Mesendoderm (in vitro differentiated cells): ENCODE measurements around the gene TMEM200A.

ENCODE experiments used
- DNase-seq: peaks from one replicate; pipeline ENCODE4 v3.0.0; 2013
- H2AK5ac ChIP-seq: 2 replicates; pipeline ENCODE4 v1.6.1; 2013; ENCODE audit warnings: low read length, inconsistent platforms
- H2BK120ac ChIP-seq: 2 replicates; pipeline ENCODE4 v1.6.1; 2013; ENCODE audit warnings: low read depth, mild to moderate bottlenecking, low read length, moderate library complexity, mixed read lengths
- H2BK15ac ChIP-seq: replicated peaks from 2 replicates; pipeline ENCODE4 v1.6.1; 2013; ENCODE audit warnings: low read depth, mild to moderate bottlenecking, moderate library complexity
- H2BK5ac ChIP-seq: 2 replicates; pipeline ENCODE4 v1.6.1; 2013; ENCODE audit warnings: low read length, inconsistent platforms
- H3K18ac ChIP-seq: 2 replicates; pipeline ENCODE4 v1.6.1; 2013; ENCODE audit warnings: mild to moderate bottlenecking, low read length, mixed read lengths
- H3K23ac ChIP-seq: one replicate; pipeline ENCODE4 v1.6.1; 2013; ENCODE audit warnings: low read length
- H3K27ac ChIP-seq: 2 replicates; pipeline ENCODE4 v1.5.1; 2013; ENCODE audit warnings: low read depth, mild to moderate bottlenecking, inconsistent platforms, low read length, moderate library complexity
- H3K27me3 ChIP-seq: 2 replicates; pipeline ENCODE4 v1.6.1; 2013; ENCODE audit warnings: low read length, control low read depth, mild to moderate bottlenecking, inconsistent platforms; ENCODE audit not compliant: insufficient read depth, poor library complexity
- H3K36me3 ChIP-seq: 2 replicates; pipeline ENCODE4 v1.6.1; 2013; ENCODE audit warnings: low read length, inconsistent platforms; ENCODE audit not compliant: control insufficient read depth, insufficient read depth
- H3K4ac ChIP-seq: one replicate; pipeline ENCODE4 v1.6.1; 2013; ENCODE audit warnings: low read depth, mild to moderate bottlenecking, low read length, moderate library complexity
- H3K4me1 ChIP-seq: 2 replicates; pipeline ENCODE4 v1.6.1; 2013; ENCODE audit warnings: low read depth, low read length, inconsistent platforms; ENCODE audit not compliant: control insufficient read depth
- H3K4me2 ChIP-seq: 2 replicates; pipeline ENCODE4 v1.6.1; 2013; ENCODE audit warnings: low read length
- H3K4me3 ChIP-seq: 2 replicates; pipeline ENCODE4 v1.5.1; 2013; ENCODE audit warnings: mild to moderate bottlenecking, low read length
- H3K56ac ChIP-seq: one replicate; pipeline ENCODE4 v1.6.1; 2013; ENCODE audit warnings: low read length
- H3K79me1 ChIP-seq: 2 replicates; pipeline ENCODE4 v1.6.1; 2013; ENCODE audit warnings: low read length, inconsistent platforms
- H3K79me2 ChIP-seq: 2 replicates; pipeline ENCODE4 v1.6.1; 2013; ENCODE audit warnings: mild to moderate bottlenecking, low read length; ENCODE audit not compliant: control insufficient read depth, insufficient read depth
- H3K9ac ChIP-seq: 2 replicates; pipeline ENCODE4 v1.6.1; 2013; ENCODE audit warnings: low read length, inconsistent platforms
- H4K5ac ChIP-seq: one replicate; pipeline ENCODE4 v1.6.1; 2013; ENCODE audit warnings: low read length
- H4K8ac ChIP-seq: one replicate; pipeline ENCODE4 v1.6.1; 2013; ENCODE audit warnings: low read depth, mild to moderate bottlenecking, control low read depth, low read length, moderate library complexity
- WGBS: extraction: QIAGEN DNeasy Blood & Tissue Kit; methylation state at CpG from one replicate; pipeline ENCODE4 v1.1.7; 2013; ENCODE audit warnings: low lambda C conversion rate, missing lambda C conversion rate; ENCODE audit not compliant: insufficient coverage; ENCODE audit errors: extremely low coverage; 5-methylcytosine and 5-hydroxymethylcytosine counted together

The TMEM200A gene

GRCh38 chr6:130412556-130413290, 46.9 kb downstream of the TMEM200A start:
- no peaks in the 10 kb centered on the region for H3K27me3 ChIP-seq
- no peaks in the 10 kb centered on the region for H3K79me2 ChIP-seq
- H2BK120ac ChIP-seq, result no peak overlapping the region
- no peaks in the 10 kb centered on the region for H3K79me1 ChIP-seq
- WGBS, result no CpG with 5 or more reads among the region's 1 CpG
- no peak overlapping the region for H3K4me2 ChIP-seq
- no peak overlapping the region for H3K4me3 ChIP-seq
- no peaks in the 10 kb centered on the region for H3K4me1 ChIP-seq
- H2AK5ac ChIP-seq, result no peak overlapping the region
- no peak overlapping the region for H3K4ac ChIP-seq
- no peak overlapping the region for H4K8ac ChIP-seq
- no peak overlapping the region for H3K18ac ChIP-seq
- no peak overlapping the region for H2BK15ac ChIP-seq
- H3K36me3 ChIP-seq, result no peaks in the 10 kb centered on the region
- H4K5ac ChIP-seq, result no peak overlapping the region
- no peak overlapping the region for H3K9ac ChIP-seq
- no peak overlapping the region for H3K56ac ChIP-seq
- no peak overlapping the region for H3K27ac ChIP-seq
- no peak overlapping the region for H3K23ac ChIP-seq
- no peak for DNase-seq
- H2BK5ac ChIP-seq, result no peak overlapping the region

- Histone ChIP-seq H3K4me1 (no peaks in the 10 kb centered on the region), H3K36me3 (no peaks in the 10 kb centered on the region), H3K4ac (no peak overlapping the region), H4K8ac (no peak overlapping the region), H3K4me2 (no peak overlapping the region), H3K9ac (no peak overlapping the region), H3K79me1 (no peaks in the 10 kb centered on the region), H2BK120ac (no peak overlapping the region), H3K18ac (no peak overlapping the region), H3K23ac (no peak overlapping the region), H3K79me2 (no peaks in the 10 kb centered on the region), H2BK5ac (no peak overlapping the region), H3K56ac (no peak overlapping the region), H2BK15ac (no peak overlapping the region), H4K5ac (no peak overlapping the region), H3K27me3 (no peaks in the 10 kb centered on the region), H2AK5ac (no peak overlapping the region), H3K4me3 (no peak overlapping the region), H3K27ac (no peak overlapping the region)
- DNase-seq, result no peak
Observed at GRCh38 chr6:130417951-130418350, 52.1 kb downstream of the TMEM200A start.

DNA sequence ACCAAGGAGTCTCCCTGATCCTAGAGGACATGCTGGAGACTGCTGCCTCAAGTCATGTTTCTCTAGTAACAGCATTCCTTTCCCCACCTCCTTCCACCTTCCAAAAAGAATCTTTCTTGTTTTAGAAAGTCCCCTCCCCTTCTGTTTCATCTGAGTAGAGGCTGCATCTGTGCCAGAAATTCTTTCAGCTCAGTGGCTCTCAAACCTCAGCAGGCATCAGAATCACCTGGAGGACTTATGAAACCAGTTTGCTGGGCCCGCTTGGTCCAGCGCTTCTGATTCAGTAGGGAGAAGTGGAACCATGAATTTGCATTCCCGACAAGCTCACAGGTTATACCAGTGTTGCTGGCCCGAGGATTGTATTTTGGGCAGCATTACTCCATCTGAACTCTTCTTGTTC, 55.1 kb downstream of the TMEM200A start:
- Histone ChIP-seq H4K8ac (no peak overlapping the region), H3K79me1 (no peaks in the 10 kb centered on the region), H3K18ac (no peak overlapping the region), H3K27ac (no peak overlapping the region), H3K56ac (no peak overlapping the region), H2BK15ac (no peak overlapping the region), H2AK5ac (no peak overlapping the region), H3K9ac (no peak overlapping the region), H3K4me1 (peaks cover 2% of the 10 kb centered on the region), H3K36me3 (no peaks in the 10 kb centered on the region), H3K4me3 (no peak overlapping the region), H3K23ac (no peak overlapping the region), H2BK5ac (no peak overlapping the region), H3K79me2 (no peaks in the 10 kb centered on the region), H3K27me3 (no peaks in the 10 kb centered on the region), H3K4me2 (no peak overlapping the region), H3K4ac (no peak overlapping the region), H2BK120ac (no peak overlapping the region), H4K5ac (no peak overlapping the region)
- DNase-seq, result peak; percentile 14
- WGBS, result no CpG with 5 or more reads among the region's 4 CpGs

- H3K36me3 ChIP-seq, result no peaks in the 10 kb centered on the region
- no peak overlapping the region for H2BK5ac ChIP-seq
- H3K4me1 ChIP-seq, result peaks cover 2% of the 10 kb centered on the region
- no CpG with 5 or more reads among the region's 1 CpG for WGBS
- H3K79me1 ChIP-seq, result no peaks in the 10 kb centered on the region
- H3K4me2 ChIP-seq, result no peak overlapping the region
- no peak overlapping the region for H3K18ac ChIP-seq
- H3K79me2 ChIP-seq, result no peaks in the 10 kb centered on the region
- no peak overlapping the region for H3K56ac ChIP-seq
- DNase-seq, result no peak
- no peak overlapping the region for H3K4me3 ChIP-seq
- no peak overlapping the region for H3K27ac ChIP-seq
- H4K8ac ChIP-seq, result no peak overlapping the region
- H3K9ac ChIP-seq, result no peak overlapping the region
- no peaks in the 10 kb centered on the region for H3K27me3 ChIP-seq
- no peak overlapping the region for H2BK120ac ChIP-seq
- no peak overlapping the region for H3K23ac ChIP-seq
- H4K5ac ChIP-seq, result no peak overlapping the region
- H3K4ac ChIP-seq, result no peak overlapping the region
- no peak overlapping the region for H2BK15ac ChIP-seq
- no peak overlapping the region for H2AK5ac ChIP-seq
Observed at GRCh38 chr6:130421585-130421984, 55.8 kb downstream of the TMEM200A start.

DNA sequence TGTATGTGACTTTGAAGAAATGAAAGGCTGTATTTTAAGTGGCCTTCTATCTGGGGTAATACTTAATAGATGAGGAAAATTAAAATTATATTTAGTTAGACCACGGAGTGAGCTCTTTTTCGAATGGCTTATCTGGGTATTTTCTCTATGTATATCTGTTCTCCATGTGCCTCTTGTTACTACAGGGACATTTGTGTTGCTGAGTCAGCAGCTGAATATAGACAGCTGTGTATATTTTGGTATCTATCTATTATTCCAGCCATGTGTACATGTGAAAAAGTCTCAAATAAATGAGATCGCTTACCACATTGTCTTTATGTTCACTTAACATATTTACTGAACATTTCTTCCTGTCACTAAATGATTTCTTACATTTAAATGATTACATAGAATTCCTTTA, 57.2 kb downstream of the TMEM200A start:
- Histone ChIP-seq H3K79me1 (no peaks in the 10 kb centered on the region), H2AK5ac (no peak overlapping the region), H3K4ac (no peak overlapping the region), H3K79me2 (no peaks in the 10 kb centered on the region), H3K4me2 (no peak overlapping the region), H2BK5ac (no peak overlapping the region), H3K9ac (no peak overlapping the region), H3K36me3 (no peaks in the 10 kb centered on the region), H2BK120ac (no peak overlapping the region), H3K18ac (no peak overlapping the region), H2BK15ac (no peak overlapping the region), H3K27me3 (no peaks in the 10 kb centered on the region), H3K4me3 (no peak overlapping the region), H4K8ac (no peak overlapping the region), H4K5ac (no peak overlapping the region), H3K27ac (no peak overlapping the region), H3K23ac (no peak overlapping the region), H3K4me1 (peaks cover 2% of the 10 kb centered on the region), H3K56ac (no peak overlapping the region)
- no CpG with 5 or more reads among the region's 3 CpGs for WGBS
- no peak for DNase-seq

DNA sequence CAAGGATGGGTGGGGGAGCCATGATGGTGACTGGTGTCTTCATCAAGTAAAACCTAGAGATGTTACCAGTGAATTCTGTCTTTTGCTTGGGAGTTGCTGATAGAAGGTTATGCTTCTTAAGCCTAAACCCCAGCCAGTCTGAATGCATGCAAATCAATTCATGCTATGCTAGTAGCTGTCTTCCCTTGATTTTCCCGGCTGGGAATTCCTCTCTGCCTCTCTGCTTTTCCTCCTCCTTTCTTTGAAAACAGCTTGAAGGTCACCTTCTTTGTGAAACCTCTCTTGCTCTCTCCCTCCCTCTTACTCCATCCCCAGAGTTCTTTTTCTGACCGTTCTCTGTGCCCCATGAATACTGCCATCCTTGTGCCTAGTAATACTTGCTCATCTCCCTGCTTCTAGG, 58.9 kb downstream of the TMEM200A start:
- H3K27ac ChIP-seq, result no peak overlapping the region
- no CpG with 5 or more reads among the region's 2 CpGs for WGBS

More for the DNA sequence above, 58.9 kb downstream of the TMEM200A start:
- H3K4me3 ChIP-seq, result no peak overlapping the region
- no peak overlapping the region for H2BK120ac ChIP-seq
- peaks cover 2% of the 10 kb centered on the region for H3K4me1 ChIP-seq
- no peaks in the 10 kb centered on the region for H3K27me3 ChIP-seq
- no peak overlapping the region for H3K18ac ChIP-seq
- DNase-seq, result peak; percentile 13
- no peak overlapping the region for H3K23ac ChIP-seq
- H4K5ac ChIP-seq, result no peak overlapping the region
- no peak overlapping the region for H3K4ac ChIP-seq
- no peak overlapping the region for H4K8ac ChIP-seq
- no peak overlapping the region for H3K56ac ChIP-seq
- H3K79me2 ChIP-seq, result no peaks in the 10 kb centered on the region
- H3K79me1 ChIP-seq, result no peaks in the 10 kb centered on the region
- H2BK15ac ChIP-seq, result no peak overlapping the region
- H2BK5ac ChIP-seq, result no peak overlapping the region
- no peaks in the 10 kb centered on the region for H3K36me3 ChIP-seq
- no peak overlapping the region for H2AK5ac ChIP-seq
- H3K4me2 ChIP-seq, result no peak overlapping the region
- no peak overlapping the region for H3K9ac ChIP-seq
